Liver (tissue), 9 donors: Measurements from ENCODE around the gene SDE2. TPM values are rescaled to one million over a fixed set of nuclear protein-coding genes. Genes with fewer than 3 reads are reported as not detected.
"Not testable (repeated sequence)": the region's sequence is repeated elsewhere in the genome, so short reads cannot be mapped to it uniquely, and the experiment has no call there.

Source experiments
- DNase-seq: peaks from one replicate; pipeline ENCODE4 v3.0.0-alpha.2; 2017; ENCODE audit warnings: low spot score
- H3K27ac ChIP-seq, 2 donors: one replicate each; pipeline ENCODE4 v1.7.0; 2013; ENCODE audit warnings: inconsistent platforms in 2 of 2, low read length in 2 of 2, control low read depth in 1 of 2, low read depth in 1 of 2, mild to moderate bottlenecking in 1 of 2
- H3K27me3 ChIP-seq, 4 donors: one replicate each; pipeline versions ENCODE4 v1.6.1 to v1.7.0; 2013; ENCODE audit warnings: low read length in 3 of 4, inconsistent platforms in 1 of 4, mild to moderate bottlenecking in 1 of 4, moderate library complexity in 1 of 4; ENCODE audit not compliant: control insufficient read depth in 4 of 4, insufficient read depth in 4 of 4
- H3K36me3 ChIP-seq, 4 donors: one replicate each; pipeline versions ENCODE4 v1.6.1 to v1.7.0; 2013; ENCODE audit warnings: low read length in 3 of 4, mild to moderate bottlenecking in 3 of 4, low read depth in 1 of 4, moderate library complexity in 1 of 4; ENCODE audit not compliant: control insufficient read depth in 4 of 4, insufficient read depth in 3 of 4
- H3K4me1 ChIP-seq, 4 donors: one replicate each; pipeline versions ENCODE4 v1.6.1 to v1.7.0; 2013; ENCODE audit warnings: low read length in 3 of 4, mild to moderate bottlenecking in 3 of 4, moderate library complexity in 1 of 4; ENCODE audit not compliant: control insufficient read depth in 4 of 4, insufficient read depth in 4 of 4
- H3K4me3 ChIP-seq, 3 donors: one replicate each; pipeline versions ENCODE4 v1.6.1 to v1.7.0; 2013; ENCODE audit warnings: low read length in 3 of 3, control low read depth in 1 of 3, low read depth in 1 of 3, mild to moderate bottlenecking in 1 of 3
- H3K9ac ChIP-seq, 2 donors: one replicate each; pipeline ENCODE4 v1.7.0; 2013; ENCODE audit warnings: low read length in 2 of 2, mild to moderate bottlenecking in 2 of 2, moderate library complexity in 2 of 2, control low read depth in 1 of 2, low read depth in 1 of 2
- H3K9me3 ChIP-seq, 4 donors: one replicate each; pipeline versions ENCODE4 v1.6.1 to v1.7.0; 2013; ENCODE audit warnings: low read length in 3 of 4; ENCODE audit not compliant: control insufficient read depth in 4 of 4
- CTCF ChIP-seq: fragments of 150-350 bp; IDR thresholded peaks from 2 replicates; pipeline ENCODE4 v1.5.1; 2017; ENCODE audit warnings: improper control_type of control experiment, low read depth, low read length; ENCODE audit not compliant: missing input control
- EGR1 ChIP-seq, 2 donors: IDR thresholded peaks; 2 replicates each; pipeline ENCODE4 v1.6.1; 2016 to 2018; ENCODE audit warnings: antibody characterized with exemption in 2 of 2, low read depth in 2 of 2
- FOXA2 ChIP-seq: IDR thresholded peaks from 2 replicates; pipeline ENCODE4 v1.6.1; 2016; ENCODE audit warnings: antibody characterized with exemption
- HNF4G ChIP-seq: IDR thresholded peaks from 2 replicates; pipeline ENCODE4 v1.6.1; 2016; ENCODE audit warnings: antibody characterized with exemption
- JUND ChIP-seq, 2 donors: IDR thresholded peaks; 2 replicates each; pipeline ENCODE4 v1.6.1; 2016; ENCODE audit warnings: antibody characterized with exemption in 2 of 2
- MAX ChIP-seq: IDR thresholded peaks from 2 replicates; pipeline ENCODE4 v1.6.1; 2016; ENCODE audit warnings: antibody characterized with exemption
- NR2F2 ChIP-seq: IDR thresholded peaks from 2 replicates; pipeline ENCODE4 v1.6.1; 2016; ENCODE audit warnings: antibody characterized with exemption
- RAD21 ChIP-seq, 2 donors: IDR thresholded peaks; 2 replicates each; pipeline ENCODE4 v1.6.1; 2016; ENCODE audit warnings: antibody characterized with exemption in 2 of 2, mild to moderate bottlenecking in 2 of 2
- REST ChIP-seq: IDR thresholded peaks from 2 replicates; pipeline ENCODE4 v1.6.1; 2016; ENCODE audit warnings: antibody characterized with exemption, mild to moderate bottlenecking
- SP1 ChIP-seq: IDR thresholded peaks from 2 replicates; pipeline ENCODE4 v1.6.1; 2018; ENCODE audit warnings: antibody characterized with exemption, mild to moderate bottlenecking
- TAF1 ChIP-seq: conservative IDR thresholded peaks from 2 replicates; pipeline ENCODE4 v1.6.1; 2016; ENCODE audit warnings: antibody characterized with exemption, mild to moderate bottlenecking
- ZBTB33 ChIP-seq: IDR thresholded peaks from 2 replicates; pipeline ENCODE4 v1.6.1; 2016; ENCODE audit warnings: antibody characterized with exemption
- WGBS: extraction: QIAGEN DNeasy Blood & Tissue Kit; methylation state at CpG from one replicate; pipeline ENCODE4 v1.1.7; 2013; 5-methylcytosine and 5-hydroxymethylcytosine counted together
- polyA plus RNA-seq, 2 donors: library from polyadenylated mRNA; stranded (reverse) in 1 of 2; unstranded in 1 of 2; fragments of 200-250 nt in 1 of 2; fragments of >200 nt in 1 of 2; fragmentation: Nextera tagmentation in 1 of 2; extraction: Ambion mirVana in 1 of 2; gene quantifications; one replicate each; pipeline versions ENCODE4 v1.2.1 to v1.2.3, GENCODE V29; 2013 to 2015
- total RNA-seq, 2 donors: library from RNA; depleted of rRNA; stranded (reverse); fragments of >200 nt; gene quantifications; one replicate each; pipeline ENCODE4 v1.2.3, GENCODE V29; 2014
- donor health status: healthy.
- donor health status: healthy.
- donor health status: healthy.
- donor health status: healthy.
- donor health status: healthy.

Gene SDE2
- total and polyA plus RNA-seq, 4 donors = 4.7 to 53.7 (median 11.0) TPM

GRCh38 chr1:225940385-225941151 is 58.6 kb downstream of the SDE2 start:
- no peaks in the 10 kb centered on the region for H3K36me3 ChIP-seq
- H3K27me3 ChIP-seq = no peaks in the 10 kb centered on the region
- H3K4me3 ChIP-seq = no peak overlapping the region
- 94% methylated on average over 25 of the region's 25 CpGs for WGBS
- TF ChIP-seq TAF1 = no peak
- no peak for TF ChIP-seq CTCF
- TF ChIP-seq EGR1 (IDR thresholded peaks at IDR 0.05; ENCODE audit: low read depth in 2 of 2) = no peak
- TF ChIP-seq HNF4G = no peak
- TF ChIP-seq REST = no peak
- no peak for TF ChIP-seq ZBTB33
- TF ChIP-seq FOXA2 = no peak
- TF ChIP-seq SP1 = no peak
- no peak for TF ChIP-seq NR2F2
- TF ChIP-seq MAX = no peak
- no peak for TF ChIP-seq JUND (IDR thresholded peaks at IDR 0.05)
- TF ChIP-seq RAD21 (IDR thresholded peaks at IDR 0.05) = no peak
- no peak overlapping the region for H3K27ac ChIP-seq
- H3K4me1 ChIP-seq = peaks cover 0 to 2% (median 0%) of the 10 kb centered on the region in 4 donors
- no peaks in the 10 kb centered on the region for H3K9me3 ChIP-seq
- no peak overlapping the region for H3K9ac ChIP-seq
- DNase-seq = no peak

GRCh38 chr1:225939939-225940310 is 59.2 kb downstream of the SDE2 start:
- not testable (repeated sequence) for H3K9me3 ChIP-seq, H3K4me1 ChIP-seq, H3K9ac ChIP-seq, H3K27ac ChIP-seq, H3K4me3 ChIP-seq, H3K36me3 ChIP-seq, H3K27me3 ChIP-seq, DNase-seq
- WGBS = 80% methylated on average over 8 of the region's 8 CpGs

- H3K36me3 ChIP-seq, DNase-seq, H3K27me3 ChIP-seq, H3K9me3 ChIP-seq, H3K9ac ChIP-seq, H3K27ac ChIP-seq, H3K4me1 ChIP-seq, H3K4me3 ChIP-seq: not testable (repeated sequence)
- 47% methylated on average over 62 of the region's 69 CpGs for WGBS
Measured at GRCh38 chr1:225939097-225939938, 59.8 kb downstream of the SDE2 start.
